K562 (cell line): ENCODE measurements around the gene SLC9A2. TPM values are rescaled to one million over a fixed set of nuclear protein-coding genes. Genes with fewer than 3 reads are reported as not detected.
A peak's percentile ranks its signal among the peaks of the same experiment; 100 is the strongest.

Experiments
- ASH1L ChIP-seq: fragments of 450-650 bp; IDR thresholded peaks from 2 replicates; pipeline ENCODE4 v1.6.1; 2018; ENCODE audit warnings: borderline replicate concordance, mild to moderate bottlenecking, low read depth; ENCODE audit not compliant: partially characterized antibody
- BRF1 ChIP-seq: IDR thresholded peaks from 3 replicates; pipeline ENCODE4 v1.6.1; 2011; ENCODE audit warnings: borderline replicate concordance, mild to moderate bottlenecking; ENCODE audit not compliant: insufficient read length; ENCODE audit errors: extremely low read depth
- CREM ChIP-seq: IDR thresholded peaks from 2 replicates; pipeline ENCODE4 v1.6.1; 2014; ENCODE audit warnings: antibody characterized with exemption, low read depth
- DPF2 ChIP-seq: fragments of 450-650 bp; IDR thresholded peaks from 2 replicates; pipeline ENCODE4 v1.6.1; 2016
- ELF4 ChIP-seq: fragments of 450-650 bp; formaldehyde crosslinking; IDR thresholded peaks from 2 replicates; pipeline ENCODE4 v1.4.0; 2022; ENCODE audit warnings: missing genetic modification characterization
- FOXK2 ChIP-seq, 2 experiments: fragments of 450-650 bp; IDR thresholded peaks in 1 of 2; conservative IDR thresholded peaks in 1 of 2; 2 replicates each; pipeline ENCODE4 v1.6.1; 2016; ENCODE audit warnings: low read depth in 2 of 2, mild to moderate bottlenecking in 1 of 2
- GTF2B ChIP-seq: IDR thresholded peaks from 2 replicates; pipeline ENCODE4 v1.6.1; 2011; ENCODE audit not compliant: insufficient read length; ENCODE audit errors: extremely low read depth
- GTF2F1 ChIP-seq: IDR thresholded peaks from 2 replicates; pipeline ENCODE4 v1.6.1; 2011; ENCODE audit warnings: low read depth, low read length, improper control_type of control experiment
- HIVEP1 ChIP-seq: fragments of 250-450 bp; sonication (Bioruptor Pico); IDR thresholded peaks from 2 replicates; pipeline ENCODE4 v1.4.0; 2020; ENCODE audit warnings: mild to moderate bottlenecking
- JUN ChIP-seq, 2 experiments: sonication (generic) in 1 of 2; formaldehyde crosslinking in 1 of 2; IDR thresholded peaks; 2 replicates each; pipeline versions ENCODE4 v1.6.1 to v1.8.0; 2012 to 2022; ENCODE audit warnings: borderline replicate concordance in 2 of 2, mild to moderate bottlenecking in 2 of 2, improper control_type of control experiment in 1 of 2, low read depth in 1 of 2, low read length in 1 of 2, missing genetic modification reagents in 1 of 2
- JUNB ChIP-seq: fragments of 450-650 bp; formaldehyde crosslinking; conservative IDR thresholded peaks from 2 replicates; pipeline ENCODE4 v1.4.0; 2020; ENCODE audit warnings: mild to moderate bottlenecking
- KLF6 ChIP-seq: fragments of 250-450 bp; sonication (Bioruptor Pico); IDR thresholded peaks from 2 replicates; pipeline ENCODE4 v1.4.0; 2020; ENCODE audit warnings: mild to moderate bottlenecking, moderate library complexity, borderline replicate concordance
- POLR2H ChIP-seq: IDR thresholded peaks from 2 replicates; pipeline ENCODE4 v1.6.1; 2016; ENCODE audit warnings: missing genetic modification characterization, low read depth, mild to moderate bottlenecking, control low read depth, missing compliant biosample characterization, moderate library complexity
- RCOR1 ChIP-seq, 2 experiments: IDR thresholded peaks; 2 replicates each; pipeline ENCODE4 v1.6.1; 2012; ENCODE audit warnings: low read depth in 2 of 2, low read length in 2 of 2, borderline replicate concordance in 1 of 2, improper control_type of control experiment in 1 of 2
- RERE ChIP-seq: sonication (generic); formaldehyde crosslinking; IDR thresholded peaks from 2 replicates; pipeline ENCODE4 v1.8.0; 2023; ENCODE audit warnings: missing genetic modification reagents, mild to moderate bottlenecking, borderline replicate concordance
- SOX6 ChIP-seq: fragments of 450-650 bp; IDR thresholded peaks from 2 replicates; pipeline ENCODE4 v1.6.1; 2014; ENCODE audit warnings: mild to moderate bottlenecking
- XRCC4 ChIP-seq: IDR thresholded peaks from one replicate; pipeline ENCODE4 v1.6.1; 2011; ENCODE audit not compliant: insufficient read depth, insufficient read length; ENCODE audit errors: extremely low read depth
- ZBED1 ChIP-seq: IDR thresholded peaks from 2 replicates; pipeline ENCODE4 v1.6.1; 2014
- ZFP36 ChIP-seq: fragments of 150-350 bp; IDR thresholded peaks from 2 replicates; pipeline ENCODE4 v1.6.1; 2018; ENCODE audit warnings: low read length, low read depth; ENCODE audit not compliant: partially characterized antibody
- ZNF584 ChIP-seq: fragments of 200-800 bp; sonication (Bioruptor generic); IDR thresholded peaks from 2 replicates; pipeline ENCODE4 v1.6.1; 2016; ENCODE audit warnings: low read depth, mild to moderate bottlenecking, missing genetic modification characterization, missing compliant biosample characterization
- ZNF644 ChIP-seq: fragments of 200-800 bp; sonication (Bioruptor generic); IDR thresholded peaks from 2 replicates; pipeline ENCODE4 v1.6.1; 2016; ENCODE audit warnings: low read depth, missing genetic modification characterization, missing compliant biosample characterization
- ZNF764 ChIP-seq: fragments of 250-450 bp; sonication (Bioruptor Pico); IDR thresholded peaks from 2 replicates; pipeline ENCODE4 v1.4.0; 2020; ENCODE audit warnings: low read depth, mild to moderate bottlenecking, moderate library complexity
- polyA plus RNA-seq, 8 experiments: library from polyadenylated mRNA; depleted of rRNA in 4 of 8; stranded (reverse) in 5 of 8; unstranded in 3 of 8; fragments of >200 nt; fragmentation: Nextera tagmentation in 2 of 8; fragmentation: Illumina TruSeq in 1 of 8; extraction: Ambion mirVana in 2 of 8; extraction: Trizol in 1 of 8; gene quantifications; 2 replicates each; pipeline versions ENCODE4 v1.2.1 to v1.2.3, GENCODE V29; 2011 to 2014; ENCODE audit warnings: inconsistent platforms in 1 of 8, missing spikeins in 1 of 8
- total RNA-seq, 7 experiments: library from RNA; depleted of rRNA in 6 of 7; stranded (reverse); fragments of >200 nt in 6 of 7; fragmentation: Illumina TruSeq in 2 of 7; extraction: Trizol in 2 of 7; gene quantifications; 2 replicates each; pipeline versions ENCODE4 v1.2.1 to v1.2.3, GENCODE V29; 2011 to 2021; ENCODE audit warnings: low replicate concordance in 1 of 7

Gene SLC9A2
- total and polyA plus RNA-seq, 9 of the 15 experiments (the other 6 are each of a cell fraction or from before 2014, with no cell fraction given) = 0.45 to 3.3 (median 1.6) TPM

DNA sequence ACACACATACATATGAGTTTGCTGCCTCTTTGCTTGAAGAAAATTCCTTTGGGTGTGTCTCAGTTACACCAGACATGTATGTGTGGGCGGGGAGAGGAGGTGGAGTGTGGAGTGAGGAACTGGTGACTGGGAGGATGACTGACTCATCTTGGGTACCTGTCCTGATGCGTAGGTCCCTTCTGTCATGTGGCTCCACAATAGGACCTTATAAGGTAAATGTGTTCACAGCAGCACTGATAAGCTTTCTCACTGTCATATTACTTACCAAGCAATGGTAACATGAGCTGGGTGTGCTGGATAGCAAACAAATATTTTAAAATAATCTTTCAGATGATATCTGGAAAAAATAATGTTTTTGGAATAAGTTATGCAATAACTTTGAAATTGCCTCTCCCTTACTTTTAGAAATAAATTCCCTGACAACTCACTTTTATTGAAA lies 45.1 kb downstream of the SLC9A2 start (continued):
- TF ChIP-seq ZBED1 (no peak), BRF1 (no peak), JUN (IDR thresholded peaks at IDR 0.05; ENCODE audit: borderline replicate concordance, low read depth, low read length) (peak; percentile 93), JUN (CRISPR knock-in tag; IDR thresholded peaks at IDR 0.05; ENCODE audit: borderline replicate concordance) (no peak), ZNF644 (tag) (no peak), SOX6 (peak; percentile 83), KLF6 (CRISPR knock-in tag) (peak; percentile 48; the same call in 1 of the 2 replicates), DPF2 (peak; percentile 73), ASH1L (no peak), ZFP36 (peak; percentile 51), JUNB (no peak), FOXK2 (conservative IDR thresholded peaks at IDR 0.05 in 1 of 2, IDR thresholded peaks at IDR 0.05 in 1 of 2; ENCODE audit: low read depth in 2 of 2) (peak in 1 of 2 experiments; percentile 72; a peak in 2 of 4 replicates), HIVEP1 (CRISPR knock-in tag) (no peak), GTF2F1 (no peak), RERE (CRISPR knock-in tag) (no peak), ZNF584 (0 out of 2 replicates have a peak, but pooled peaks have one; percentile 27), XRCC4 (no peak), ZNF764 (CRISPR knock-in tag) (no peak), RCOR1 (IDR thresholded peaks at IDR 0.05; ENCODE audit: borderline replicate concordance in 1 of 2, low read depth in 2 of 2, low read length in 2 of 2) (peak in 1 of 2 experiments; percentile 86; a peak in 2 of 4 replicates), GTF2B (no peak), POLR2H (tag) (0 out of 2 replicates have a peak, but pooled peaks have one; percentile 24), CREM (peak; percentile 77), ELF4 (CRISPR knock-in tag) (0 out of 2 replicates have a peak, but pooled peaks have one; percentile 10)
